Coronary artery (tissue), 2 donors: Measurements from ENCODE around the gene IQCC.
A peak's percentile ranks its signal among the peaks of the same experiment; 100 is the strongest.
"Not testable (repeated sequence)": the region's sequence is repeated elsewhere in the genome, so short reads cannot be mapped to it uniquely, and the experiment has no call there.

Experiments used
- DNase-seq: peaks from one replicate; pipeline ENCODE4 v3.0.0-alpha.2; 2017; ENCODE audit warnings: low spot score
- H3K27ac ChIP-seq, 2 donors: fragments of 200-600 bp; sonication (generic); one replicate each; pipeline ENCODE4 v1.5.1; 2016 to 2019
- H3K4me3 ChIP-seq: fragments of 200-600 bp; sonication (generic); 2 replicates; pipeline ENCODE4 v1.5.1; 2016; ENCODE audit warnings: mild to moderate bottlenecking, moderate library complexity
- TF ChIP-seq, protein P1 (sequence below): fragments of 200-600 bp; sonication (generic); IDR thresholded peaks from one replicate; pipeline ENCODE4 v1.5.1; 2019; ENCODE audit warnings: antibody characterized with exemption

Gene IQCC

DNA sequence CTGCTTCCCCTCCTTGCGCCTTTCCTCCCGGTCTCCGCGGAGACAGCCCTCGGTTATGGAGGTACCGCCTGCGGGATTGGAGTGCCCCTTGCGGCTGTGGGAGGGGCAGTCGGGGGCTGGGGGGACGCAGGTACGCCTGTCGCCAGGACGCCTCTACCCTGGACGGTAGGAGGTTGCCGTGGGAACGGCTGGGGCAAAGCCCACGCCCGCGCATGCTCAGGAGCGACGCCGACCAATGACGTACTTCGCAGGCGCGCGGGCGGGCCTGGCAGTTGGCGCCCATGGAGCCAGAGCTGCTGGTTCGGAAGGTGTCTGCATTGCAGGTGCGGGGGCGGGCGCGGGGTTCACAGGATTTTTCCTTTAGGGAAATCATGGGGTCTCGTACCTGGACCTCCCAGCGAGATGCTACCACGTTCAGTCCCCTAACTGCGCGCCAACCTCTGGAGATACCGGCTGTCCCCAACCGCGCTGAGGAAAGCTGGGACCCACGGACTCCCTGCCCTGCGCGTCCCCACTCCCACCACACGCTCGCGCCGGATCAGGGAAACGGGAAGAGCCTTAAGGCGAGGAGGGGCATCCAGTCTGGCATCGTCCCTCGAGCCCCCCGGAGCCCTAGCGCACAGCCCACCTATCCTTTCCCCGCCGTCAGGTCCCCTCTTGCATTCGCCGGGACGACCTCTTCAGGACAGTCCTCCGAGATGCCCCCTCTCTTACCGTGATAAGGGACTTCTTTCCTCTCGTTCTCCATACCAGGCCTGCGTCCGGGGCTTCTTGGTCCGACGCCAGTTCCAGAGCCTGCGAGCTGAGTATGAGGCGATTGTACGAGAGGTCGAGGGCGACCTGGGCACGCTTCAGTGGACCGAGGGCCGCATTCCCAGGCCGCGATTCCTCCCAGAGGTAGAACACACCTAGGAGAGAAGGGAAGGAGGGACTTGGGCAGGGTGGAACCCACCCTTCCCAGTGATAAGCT lies at the start of gene IQCC:
Gene IQCC, plus strand, starts transcription at position 271 of the 970 bp plus-strand sequence. Its CDS starts 11 bp downstream, at position 282.
- TF ChIP-seq, protein P1, sequence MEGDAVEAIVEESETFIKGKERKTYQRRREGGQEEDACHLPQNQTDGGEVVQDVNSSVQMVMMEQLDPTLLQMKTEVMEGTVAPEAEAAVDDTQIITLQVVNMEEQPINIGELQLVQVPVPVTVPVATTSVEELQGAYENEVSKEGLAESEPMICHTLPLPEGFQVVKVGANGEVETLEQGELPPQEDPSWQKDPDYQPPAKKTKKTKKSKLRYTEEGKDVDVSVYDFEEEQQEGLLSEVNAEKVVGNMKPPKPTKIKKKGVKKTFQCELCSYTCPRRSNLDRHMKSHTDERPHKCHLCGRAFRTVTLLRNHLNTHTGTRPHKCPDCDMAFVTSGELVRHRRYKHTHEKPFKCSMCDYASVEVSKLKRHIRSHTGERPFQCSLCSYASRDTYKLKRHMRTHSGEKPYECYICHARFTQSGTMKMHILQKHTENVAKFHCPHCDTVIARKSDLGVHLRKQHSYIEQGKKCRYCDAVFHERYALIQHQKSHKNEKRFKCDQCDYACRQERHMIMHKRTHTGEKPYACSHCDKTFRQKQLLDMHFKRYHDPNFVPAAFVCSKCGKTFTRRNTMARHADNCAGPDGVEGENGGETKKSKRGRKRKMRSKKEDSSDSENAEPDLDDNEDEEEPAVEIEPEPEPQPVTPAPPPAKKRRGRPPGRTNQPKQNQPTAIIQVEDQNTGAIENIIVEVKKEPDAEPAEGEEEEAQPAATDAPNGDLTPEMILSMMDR: no peak
- Histone ChIP-seq H3K4me3 (peak within 1 kb of the TSS; percentile 86), H3K27ac (peak within 1 kb of the TSS; percentile 41 to 65)
- DNase-seq: peak; percentile 91

- no peak for DNase-seq
- H3K4me3 ChIP-seq: no peak overlapping the region
- no peak overlapping the region for H3K27ac ChIP-seq
- TF ChIP-seq, protein P1: no peak
Measured at GRCh38 chr1:32159189-32159588, 46.3 kb upstream of the IQCC start.

GRCh38 chr1:32163405-32163804 lies 42.1 kb upstream of the IQCC start:
- DNase-seq: no peak
- Histone ChIP-seq H3K27ac (no peak overlapping the region), H3K4me3 (no peak overlapping the region)
- TF ChIP-seq, protein P1: no peak

- not testable (repeated sequence) for H3K4me3 ChIP-seq, H3K27ac ChIP-seq, DNase-seq
Measured at GRCh38 chr1:32165633-32166032, 39.8 kb upstream of the IQCC start.

GRCh38 chr1:32170991-32171390 lies 34.5 kb upstream of the IQCC start:
- Histone ChIP-seq H3K27ac (no peak overlapping the region), H3K4me3 (no peak overlapping the region)
- DNase-seq: no peak
- TF ChIP-seq, protein P1: no peak

- TF ChIP-seq, protein P1: no peak
- no peak overlapping the region for H3K4me3 ChIP-seq
- no peak for DNase-seq
- H3K27ac ChIP-seq: no peak overlapping the region
Measured at GRCh38 chr1:32172621-32173245, 32.7 kb upstream of the IQCC start.

- no peak for DNase-seq
- H3K27ac ChIP-seq: peak overlapping the region; percentile 86 to 95
- TF ChIP-seq, protein P1: no peak
- H3K4me3 ChIP-seq: peak overlapping the region; percentile 84
Measured at GRCh38 chr1:32178380-32179192, 26.9 kb upstream of the IQCC start.
